CD4-positive, CD25-positive, alpha-beta regulatory T cell (primary cell): ENCODE results near the gene TUBA8. TPM values are rescaled to one million over a fixed set of nuclear protein-coding genes. Genes with fewer than 3 reads are reported as not detected.
"Not testable (repeated sequence)": the region's sequence is repeated elsewhere in the genome, so short reads cannot be mapped to it uniquely, and the experiment has no call there.

ENCODE experiments used
- ATAC-seq, 2 donors: fragments of 150-1000 bp; cut with Tn5 transposase; one replicate each; pipeline ENCODE4 v1.10.0; 2021; ENCODE audit warnings: low read depth in 2 of 2, moderate number of reproducible peaks in 2 of 2, moderate library complexity in 1 of 2
- DNase-seq, 3 donors: peaks; one replicate each; pipeline versions ENCODE4 v3.0.0 to v3.0.0-alpha.2; 2012 to 2022; ENCODE audit warnings: mixed read lengths in 1 of 3
- H3K27ac ChIP-seq: one replicate; pipeline ENCODE4 v1.7.0; 2013; ENCODE audit warnings: mild to moderate bottlenecking, low read length; ENCODE audit not compliant: insufficient read depth, poor library complexity, severe bottlenecking
- H3K27me3 ChIP-seq: one replicate; pipeline ENCODE4 v1.7.0; 2013; ENCODE audit warnings: low read length; ENCODE audit not compliant: control insufficient read depth, insufficient read depth
- H3K36me3 ChIP-seq: one replicate; pipeline ENCODE4 v1.7.0; 2013; ENCODE audit warnings: mild to moderate bottlenecking, low read length, moderate library complexity; ENCODE audit not compliant: control insufficient read depth, insufficient read depth
- H3K4me1 ChIP-seq: 2 replicates; pipeline ENCODE4 v1.7.0; 2013; ENCODE audit warnings: mild to moderate bottlenecking, low read length; ENCODE audit not compliant: insufficient read depth, control insufficient read depth, poor library complexity, severe bottlenecking
- H3K4me3 ChIP-seq: one replicate; pipeline ENCODE4 v1.7.0; 2013; ENCODE audit warnings: low read depth, mild to moderate bottlenecking, low read length, moderate library complexity
- H3K9me3 ChIP-seq, 2 experiments: 1 replicate in 1 of 2; 2 replicates in 1 of 2; pipeline ENCODE4 v1.7.0; 2013; ENCODE audit warnings: low read length in 2 of 2, mild to moderate bottlenecking in 1 of 2, moderate library complexity in 1 of 2; ENCODE audit not compliant: control insufficient read depth in 2 of 2
- H3K27ac Mint-ChIP-seq, 3 donors: one replicate each; pipeline ENCODE4 v1.8.0; 2020 to 2022; ENCODE audit warnings: mild to moderate bottlenecking in 3 of 3, mixed read lengths in 3 of 3, moderate library complexity in 2 of 3
- H3K27me3 Mint-ChIP-seq: one replicate; pipeline ENCODE4 v1.8.0; 2022; ENCODE audit warnings: mild to moderate bottlenecking, mixed read lengths
- H3K36me3 Mint-ChIP-seq: one replicate; pipeline ENCODE4 v1.8.0; 2020; ENCODE audit warnings: mixed read lengths
- H3K4me1 Mint-ChIP-seq, 4 donors: one replicate each; pipeline ENCODE4 v1.8.0; 2020 to 2022; ENCODE audit warnings: mixed read lengths in 4 of 4, mild to moderate bottlenecking in 1 of 4
- H3K4me3 Mint-ChIP-seq, 4 donors: one replicate each; pipeline ENCODE4 v1.8.0; 2020 to 2022; ENCODE audit warnings: mild to moderate bottlenecking in 4 of 4, mixed read lengths in 4 of 4, moderate library complexity in 3 of 4
- H3K9me3 Mint-ChIP-seq, 7 donors: one replicate each; pipeline ENCODE4 v1.8.0; 2020 to 2022; ENCODE audit warnings: mixed read lengths in 7 of 7, mild to moderate bottlenecking in 3 of 7, moderate library complexity in 2 of 7
- polyA plus RNA-seq, 4 donors: library from polyadenylated mRNA; unstranded; fragments of 300-500 nt; fragmentation: Illumina TruSeq; gene quantifications; one replicate each; pipeline ENCODE4 v1.2.3, GENCODE V29; 2021
- total RNA-seq: library from RNA; stranded (reverse); gene quantifications from one replicate; pipeline ENCODE4 v1.2.3, GENCODE V29; 2022

Gene TUBA8
- total and polyA plus RNA-seq, 5 donors from 2014 or later, result 0.15 to 2.3 (median 0.30) TPM

GRCh38 chr22:18123476-18124025, 12.9 kb downstream of the TUBA8 start:
- not testable (repeated sequence) for H3K27me3 Mint-ChIP-seq, H3K36me3 Mint-ChIP-seq, H3K4me1 Mint-ChIP-seq, H3K4me1 ChIP-seq, H3K9me3 Mint-ChIP-seq, H3K27ac Mint-ChIP-seq, ATAC-seq, H3K9me3 ChIP-seq, H3K36me3 ChIP-seq, H3K27me3 ChIP-seq, H3K4me3 ChIP-seq, DNase-seq, H3K4me3 Mint-ChIP-seq, H3K27ac ChIP-seq

- H3K9me3 Mint-ChIP-seq, result no peaks in the 10 kb centered on the region
- H3K36me3 Mint-ChIP-seq, result peaks cover 11% of the 10 kb centered on the region
- Histone ChIP-seq H3K4me1 (no peaks in the 10 kb centered on the region), H3K4me3 (no peak overlapping the region), H3K36me3 (peaks cover 4% of the 10 kb centered on the region), H3K27ac (no peak overlapping the region), H3K27me3 (no peaks in the 10 kb centered on the region), H3K9me3 (no peaks in the 10 kb centered on the region)
- H3K4me1 Mint-ChIP-seq, result peaks cover 0 to 3% (median 0%) of the 10 kb centered on the region in 4 donors
- no peak overlapping the region for H3K27ac Mint-ChIP-seq
- DNase-seq (no peak), ATAC-seq (no peak)
- H3K27me3 Mint-ChIP-seq, result no peaks in the 10 kb centered on the region
- H3K4me3 Mint-ChIP-seq, result no peak overlapping the region
Measured at GRCh38 chr22:18126606-18127005, 16.0 kb downstream of the TUBA8 start.

- ATAC-seq (no peak), DNase-seq (no peak)
- Histone ChIP-seq H3K36me3 (peaks cover 6% of the 10 kb centered on the region), H3K9me3 (no peaks in the 10 kb centered on the region), H3K27ac (no peak overlapping the region), H3K4me1 (no peaks in the 10 kb centered on the region), H3K4me3 (no peak overlapping the region), H3K27me3 (no peaks in the 10 kb centered on the region)
- Mint-ChIP-seq H3K9me3 (no peaks in the 10 kb centered on the region), H3K27me3 (no peaks in the 10 kb centered on the region), H3K4me3 (no peak overlapping the region), H3K4me1 (peaks cover 0 to 3% (median 0%) of the 10 kb centered on the region in 4 donors), H3K36me3 (peaks cover 20% of the 10 kb centered on the region), H3K27ac (peak overlapping the region in 1 of 3 donors; percentile 6)
Measured at GRCh38 chr22:18130018-18130417, 19.4 kb downstream of the TUBA8 start.

- Histone ChIP-seq H3K36me3 (peaks cover 6% of the 10 kb centered on the region), H3K4me1 (no peaks in the 10 kb centered on the region), H3K4me3 (no peak overlapping the region), H3K27me3 (no peaks in the 10 kb centered on the region), H3K9me3 (no peaks in the 10 kb centered on the region), H3K27ac (no peak overlapping the region)
- peaks cover 20% of the 10 kb centered on the region for H3K36me3 Mint-ChIP-seq
- DNase-seq (no peak), ATAC-seq (no peak)
- peaks cover 0 to 3% (median 0%) of the 10 kb centered on the region in 4 donors for H3K4me1 Mint-ChIP-seq
- peak overlapping the region in 1 of 3 donors; percentile 6 for H3K27ac Mint-ChIP-seq
- no peaks in the 10 kb centered on the region for H3K9me3 Mint-ChIP-seq
- H3K4me3 Mint-ChIP-seq, result no peak overlapping the region
- no peaks in the 10 kb centered on the region for H3K27me3 Mint-ChIP-seq
Measured at GRCh38 chr22:18130699-18131429, 20.3 kb downstream of the TUBA8 start.

- ATAC-seq, result no peak
- H3K36me3 Mint-ChIP-seq, result peaks cover 20% of the 10 kb centered on the region
- no peak overlapping the region for H3K4me3 ChIP-seq
- H3K4me1 ChIP-seq, result no peaks in the 10 kb centered on the region
- H3K36me3 ChIP-seq, result peaks cover 2% of the 10 kb centered on the region
- no peak overlapping the region for H3K4me3 Mint-ChIP-seq
- no peak for DNase-seq
- no peak overlapping the region for H3K27ac ChIP-seq
- no peaks in the 10 kb centered on the region for H3K27me3 ChIP-seq
- no peaks in the 10 kb centered on the region for H3K27me3 Mint-ChIP-seq
- H3K27ac Mint-ChIP-seq, result no peak overlapping the region
- H3K9me3 ChIP-seq, result no peaks in the 10 kb centered on the region
- H3K4me1 Mint-ChIP-seq, result peaks cover 0 to 3% (median under 1%) of the 10 kb centered on the region in 4 donors
- H3K9me3 Mint-ChIP-seq, result no peaks in the 10 kb centered on the region
Measured at GRCh38 chr22:18133452-18133851, 22.8 kb downstream of the TUBA8 start.

GRCh38 chr22:18136563-18137320, 26.1 kb downstream of the TUBA8 start:
- H3K27me3 ChIP-seq, result no peaks in the 10 kb centered on the region
- H3K4me1 ChIP-seq, result no peaks in the 10 kb centered on the region
- Mint-ChIP-seq H3K9me3 (no peaks in the 10 kb centered on the region), H3K27me3 (no peaks in the 10 kb centered on the region), H3K27ac (no peak overlapping the region), H3K4me1 (peaks cover 0 to 9% (median under 1%) of the 10 kb centered on the region in 4 donors), H3K36me3 (peaks cover 13% of the 10 kb centered on the region), H3K4me3 (no peak overlapping the region)
- no peaks in the 10 kb centered on the region for H3K9me3 ChIP-seq
- H3K4me3 ChIP-seq, result no peak overlapping the region
- peaks cover under 1% of the 10 kb centered on the region for H3K36me3 ChIP-seq
- DNase-seq, result no peak
- ATAC-seq, result no peak
- H3K27ac ChIP-seq, result no peak overlapping the region

- H3K4me1 Mint-ChIP-seq, H3K4me1 ChIP-seq, DNase-seq, H3K36me3 Mint-ChIP-seq, H3K27me3 Mint-ChIP-seq, H3K4me3 Mint-ChIP-seq, H3K4me3 ChIP-seq, H3K27ac ChIP-seq, H3K27ac Mint-ChIP-seq, H3K9me3 ChIP-seq, ATAC-seq, H3K9me3 Mint-ChIP-seq, H3K36me3 ChIP-seq, H3K27me3 ChIP-seq: not testable (repeated sequence)
Measured at GRCh38 chr22:18141004-18141403, 30.4 kb downstream of the TUBA8 start.
